Thoracic aorta (tissue), 2 donors: ENCODE results near the gene DNAJA3. TPM values are rescaled to one million over a fixed set of nuclear protein-coding genes. Genes with fewer than 3 reads are reported as not detected.
A peak's percentile ranks its signal among the peaks of the same experiment; 100 is the strongest.

ENCODE experiments used
- ATAC-seq: fragments of 150-250 bp; one replicate; pipeline ENCODE4 v1.8.0; 2017; ENCODE audit warnings: low read depth; ENCODE audit not compliant: insufficient number of reproducible peaks, low FRiP score
- DNase-seq: peaks from one replicate; pipeline ENCODE4 v3.0.0-alpha.2; 2020; ENCODE audit warnings: low spot score
- H3K27ac ChIP-seq, 2 donors: fragments of 200-600 bp; sonication (generic); 1 replicate in 1 of 2; 2 replicates in 1 of 2; pipeline ENCODE4 v1.5.1; 2016; ENCODE audit warnings: mild to moderate bottlenecking in 2 of 2, moderate library complexity in 2 of 2
- H3K27me3 ChIP-seq: fragments of 200-600 bp; sonication (generic); replicated peaks from 2 replicates; pipeline ENCODE4 v1.6.0; 2016; ENCODE audit warnings: mild to moderate bottlenecking; ENCODE audit not compliant: insufficient read depth
- H3K36me3 ChIP-seq: fragments of 200-600 bp; sonication (generic); one replicate; pipeline ENCODE4 v1.5.1; 2016
- H3K4me1 ChIP-seq, 2 donors: fragments of 200-600 bp; sonication (generic); 1 replicate in 1 of 2; 2 replicates in 1 of 2; pipeline versions ENCODE4 v1.5.1 to v1.6.0; 2016; ENCODE audit warnings: low read depth in 2 of 2, mild to moderate bottlenecking in 1 of 2; ENCODE audit not compliant: control insufficient read depth in 1 of 2
- H3K4me3 ChIP-seq: fragments of 200-600 bp; sonication (generic); 2 replicates; pipeline ENCODE4 v1.5.1; 2016; ENCODE audit warnings: mild to moderate bottlenecking
- H3K9me3 ChIP-seq: fragments of 200-600 bp; sonication (generic); 2 replicates; pipeline ENCODE4 v1.5.1; 2016
- total RNA-seq, 2 donors: library from RNA; depleted of rRNA; stranded (reverse); fragments of >200 nt; gene quantifications; one replicate each; pipeline versions ENCODE4 v1.1.0 to v1.2.3, GENCODE V29; 2016
- TF ChIP-seq, protein P1 (sequence below): fragments of 200-600 bp; sonication (generic); IDR thresholded peaks from one replicate; pipeline ENCODE4 v1.5.1; 2019; ENCODE audit warnings: antibody characterized with exemption

The DNAJA3 gene
- total RNA-seq, 2 donors from 2014 or later: 35.2 to 52.2 TPM

GRCh38 chr16:4385066-4385788 lies 40.4 kb upstream of the DNAJA3 start:
- ATAC-seq (no peak), DNase-seq (no peak)
- Histone ChIP-seq H3K36me3 (peaks cover 26% of the 10 kb centered on the region), H3K4me3 (no peak overlapping the region), H3K9me3 (no peaks in the 10 kb centered on the region), H3K27ac (peak overlapping the region; percentile 94 to 99), H3K27me3 (no peaks in the 10 kb centered on the region), H3K4me1 (peaks cover 67 to 100% of the 10 kb centered on the region in 2 donors)
- TF ChIP-seq, protein P1, sequence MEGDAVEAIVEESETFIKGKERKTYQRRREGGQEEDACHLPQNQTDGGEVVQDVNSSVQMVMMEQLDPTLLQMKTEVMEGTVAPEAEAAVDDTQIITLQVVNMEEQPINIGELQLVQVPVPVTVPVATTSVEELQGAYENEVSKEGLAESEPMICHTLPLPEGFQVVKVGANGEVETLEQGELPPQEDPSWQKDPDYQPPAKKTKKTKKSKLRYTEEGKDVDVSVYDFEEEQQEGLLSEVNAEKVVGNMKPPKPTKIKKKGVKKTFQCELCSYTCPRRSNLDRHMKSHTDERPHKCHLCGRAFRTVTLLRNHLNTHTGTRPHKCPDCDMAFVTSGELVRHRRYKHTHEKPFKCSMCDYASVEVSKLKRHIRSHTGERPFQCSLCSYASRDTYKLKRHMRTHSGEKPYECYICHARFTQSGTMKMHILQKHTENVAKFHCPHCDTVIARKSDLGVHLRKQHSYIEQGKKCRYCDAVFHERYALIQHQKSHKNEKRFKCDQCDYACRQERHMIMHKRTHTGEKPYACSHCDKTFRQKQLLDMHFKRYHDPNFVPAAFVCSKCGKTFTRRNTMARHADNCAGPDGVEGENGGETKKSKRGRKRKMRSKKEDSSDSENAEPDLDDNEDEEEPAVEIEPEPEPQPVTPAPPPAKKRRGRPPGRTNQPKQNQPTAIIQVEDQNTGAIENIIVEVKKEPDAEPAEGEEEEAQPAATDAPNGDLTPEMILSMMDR: no peak

DNA sequence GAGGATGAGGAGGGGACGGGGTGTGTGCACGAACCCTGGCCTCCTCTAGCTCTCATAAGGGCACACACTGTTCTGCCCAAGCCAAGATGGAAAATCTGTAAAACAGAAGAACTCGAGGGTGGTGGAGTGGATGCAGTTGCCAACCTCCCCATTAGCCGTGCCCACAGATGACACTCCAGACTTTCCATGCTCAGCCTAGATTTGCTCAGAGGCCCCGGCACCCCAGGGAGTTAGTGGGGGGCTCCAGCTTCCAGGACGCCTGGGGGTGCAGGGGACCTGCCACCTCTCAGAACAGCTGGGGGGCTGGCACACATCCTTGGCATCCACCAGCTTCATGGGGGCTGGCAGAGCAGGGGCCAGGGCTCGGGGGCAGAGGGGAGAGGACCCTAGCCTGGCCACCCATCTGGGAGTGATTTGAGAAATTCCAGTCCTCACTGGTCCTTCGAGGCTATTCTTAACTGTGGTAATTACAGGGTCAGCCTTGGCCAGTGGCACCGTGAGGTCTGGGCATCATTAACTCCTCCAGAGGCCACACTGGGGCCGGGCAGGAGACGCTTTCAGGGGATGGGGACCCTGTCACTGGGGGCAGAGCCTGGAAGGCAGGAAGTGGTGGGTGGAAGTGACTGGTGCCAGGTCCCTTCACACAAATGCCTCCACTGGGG lies 39.7 kb upstream of the DNAJA3 start:
- peaks cover 60 to 96% of the 10 kb centered on the region in 2 donors for H3K4me1 ChIP-seq
- ATAC-seq: no peak
- H3K27me3 ChIP-seq: no peaks in the 10 kb centered on the region
- H3K27ac ChIP-seq: peak overlapping the region; percentile 94 to 99
- H3K4me3 ChIP-seq: no peak overlapping the region
- H3K36me3 ChIP-seq: peaks cover 26% of the 10 kb centered on the region
- TF ChIP-seq, protein P1: no peak
- no peaks in the 10 kb centered on the region for H3K9me3 ChIP-seq
- DNase-seq: no peak

GRCh38 chr16:4386451-4386805 lies 39.2 kb upstream of the DNAJA3 start:
- Histone ChIP-seq H3K36me3 (peaks cover 21% of the 10 kb centered on the region), H3K27ac (peak overlapping the region; percentile 94 to 99), H3K9me3 (no peaks in the 10 kb centered on the region), H3K4me3 (no peak overlapping the region), H3K27me3 (no peaks in the 10 kb centered on the region), H3K4me1 (peaks cover 58 to 91% of the 10 kb centered on the region in 2 donors)
- TF ChIP-seq, protein P1: no peak
- ATAC-seq (no peak), DNase-seq (no peak)

DNA sequence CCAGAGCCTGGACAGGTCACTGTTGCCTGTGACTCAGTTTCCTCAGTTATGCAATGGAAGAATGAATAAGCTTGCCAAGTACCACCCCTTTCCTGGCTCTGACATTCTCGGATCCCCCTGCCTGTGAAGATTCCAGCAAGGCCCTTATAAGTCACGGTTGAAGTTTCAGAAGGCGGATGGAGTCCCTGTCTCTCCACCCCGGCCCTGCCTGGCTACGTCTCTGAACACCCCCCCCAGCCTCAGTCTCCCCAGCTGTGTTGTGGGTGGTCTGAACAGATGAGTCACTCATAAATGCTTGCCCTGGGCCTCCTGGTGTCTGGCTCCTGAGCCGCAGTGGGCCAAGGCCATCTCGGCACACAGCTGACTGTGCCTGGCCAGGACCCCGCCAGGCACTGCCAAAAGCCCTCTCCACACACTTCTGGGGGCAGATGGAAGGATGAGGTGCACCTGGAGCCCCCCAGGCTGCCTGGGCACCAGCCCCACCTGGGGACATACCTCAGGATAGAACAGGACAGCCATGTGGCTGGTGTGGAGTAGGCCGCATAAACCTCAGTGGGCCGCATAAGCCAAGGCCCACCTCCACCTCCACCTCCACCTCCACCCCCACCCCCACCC lies 38.6 kb upstream of the DNAJA3 start:
- Histone ChIP-seq H3K36me3 (peaks cover 15% of the 10 kb centered on the region), H3K27ac (peak overlapping the region; percentile 94 to 99), H3K9me3 (no peaks in the 10 kb centered on the region), H3K27me3 (no peaks in the 10 kb centered on the region), H3K4me1 (peaks cover 59 to 91% of the 10 kb centered on the region in 2 donors), H3K4me3 (peak overlapping the region; percentile 27)
- ATAC-seq (no peak), DNase-seq (no peak)
- TF ChIP-seq, protein P1: no peak

DNA sequence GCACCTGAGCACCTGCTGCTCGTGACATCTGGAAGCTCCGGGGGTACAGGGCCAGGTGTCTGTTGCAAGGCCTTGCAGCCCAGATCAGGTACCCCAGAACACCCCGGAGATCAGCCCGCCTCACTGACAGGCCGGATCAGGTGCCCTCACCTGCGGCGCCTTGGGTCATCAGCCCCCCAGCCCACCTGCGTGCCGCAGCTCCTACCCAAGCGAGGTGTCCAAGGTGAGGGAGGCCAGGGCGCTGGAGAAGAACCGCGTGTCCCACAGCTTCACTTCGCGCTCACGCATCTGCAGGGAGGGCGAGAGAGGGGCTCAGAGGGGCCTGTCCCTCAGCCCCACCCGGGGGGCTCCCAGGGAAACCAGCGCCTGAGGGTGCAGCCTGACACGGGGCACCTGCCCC lies 37.9 kb upstream of the DNAJA3 start:
- ATAC-seq (no peak), DNase-seq (no peak)
- Histone ChIP-seq H3K4me3 (peak overlapping the region; percentile 49), H3K36me3 (peaks cover 8% of the 10 kb centered on the region), H3K4me1 (peaks cover 60 to 91% of the 10 kb centered on the region in 2 donors), H3K9me3 (no peaks in the 10 kb centered on the region), H3K27ac (peak overlapping the region; percentile 94 to 99), H3K27me3 (no peaks in the 10 kb centered on the region)
- TF ChIP-seq, protein P1: no peak
